ENCODE measurements around the gene PDPN. TPM values are rescaled to one million over a fixed set of nuclear protein-coding genes. Genes with fewer than 3 reads are reported as not detected.

The PDPN gene
- total RNA-seq, 6 donors from 2014 or later, result 9.4 to 56.5 (median 34.2) TPM

DNA sequence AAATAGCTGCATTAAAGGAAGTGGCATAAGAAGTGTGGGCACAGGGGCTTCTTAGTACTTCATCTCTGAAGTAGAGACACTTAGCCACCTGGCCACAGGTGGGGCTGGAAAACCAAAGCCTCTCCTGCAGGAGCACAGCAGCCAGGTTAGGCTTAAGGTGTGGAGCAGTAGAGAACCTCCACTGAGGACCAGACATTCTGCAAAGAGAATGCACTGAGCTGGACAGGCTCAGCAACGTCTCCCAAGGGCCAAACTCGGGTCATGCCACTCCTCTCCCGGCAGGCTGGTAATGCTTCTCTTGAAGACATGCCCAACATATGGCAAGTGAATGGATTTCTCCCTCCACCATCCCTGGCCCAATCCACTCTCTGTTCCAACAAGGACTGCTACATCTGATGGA is 36.8 kb upstream of the PDPN start:
- no peaks in the 10 kb centered on the region for H3K9me3 ChIP-seq

DNA sequence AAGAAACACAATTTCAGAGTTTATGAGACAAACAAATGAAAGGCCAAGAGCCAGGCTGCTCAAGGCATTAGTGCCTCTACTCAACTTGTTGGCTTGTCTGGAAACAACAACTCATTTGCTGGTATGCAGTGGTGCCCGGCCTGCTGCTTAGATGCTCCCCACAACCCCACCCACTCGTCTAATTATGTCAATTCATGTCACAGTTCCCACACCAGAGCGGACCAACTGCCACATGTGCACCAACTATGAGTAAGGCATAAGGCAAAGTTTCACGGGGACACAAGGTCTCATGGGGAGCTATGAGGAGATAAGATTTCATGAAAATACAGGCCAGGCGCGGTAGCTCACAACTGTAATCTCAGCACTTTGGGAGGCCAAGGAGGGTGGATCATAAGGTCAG is 35.4 kb upstream of the PDPN start:
- no peaks in the 10 kb centered on the region for H3K36me3 ChIP-seq
- WGBS, 2 donors, result 90 to 92% methylated on average over 6 of the region's 6 CpGs
- no peaks in the 10 kb centered on the region for H3K27me3 ChIP-seq
- DNase-seq (no peak), ATAC-seq (ENCODE audit: low FRiP score in 2 of 2) (no peak)
- H3K4me3 ChIP-seq, result no peak overlapping the region
- H3K27ac ChIP-seq, result no peak overlapping the region
- TF ChIP-seq POLR2A (IDR thresholded peaks at IDR 0.05), result no peak
- no peak for TF ChIP-seq POLR2AphosphoS5 (IDR thresholded peaks at IDR 0.05)
- TF ChIP-seq, protein P1, sequence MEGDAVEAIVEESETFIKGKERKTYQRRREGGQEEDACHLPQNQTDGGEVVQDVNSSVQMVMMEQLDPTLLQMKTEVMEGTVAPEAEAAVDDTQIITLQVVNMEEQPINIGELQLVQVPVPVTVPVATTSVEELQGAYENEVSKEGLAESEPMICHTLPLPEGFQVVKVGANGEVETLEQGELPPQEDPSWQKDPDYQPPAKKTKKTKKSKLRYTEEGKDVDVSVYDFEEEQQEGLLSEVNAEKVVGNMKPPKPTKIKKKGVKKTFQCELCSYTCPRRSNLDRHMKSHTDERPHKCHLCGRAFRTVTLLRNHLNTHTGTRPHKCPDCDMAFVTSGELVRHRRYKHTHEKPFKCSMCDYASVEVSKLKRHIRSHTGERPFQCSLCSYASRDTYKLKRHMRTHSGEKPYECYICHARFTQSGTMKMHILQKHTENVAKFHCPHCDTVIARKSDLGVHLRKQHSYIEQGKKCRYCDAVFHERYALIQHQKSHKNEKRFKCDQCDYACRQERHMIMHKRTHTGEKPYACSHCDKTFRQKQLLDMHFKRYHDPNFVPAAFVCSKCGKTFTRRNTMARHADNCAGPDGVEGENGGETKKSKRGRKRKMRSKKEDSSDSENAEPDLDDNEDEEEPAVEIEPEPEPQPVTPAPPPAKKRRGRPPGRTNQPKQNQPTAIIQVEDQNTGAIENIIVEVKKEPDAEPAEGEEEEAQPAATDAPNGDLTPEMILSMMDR (IDR thresholded peaks at IDR 0.05), result no peak
- no peak for TF ChIP-seq EP300 (IDR thresholded peaks at IDR 0.05)
- H3K9me3 ChIP-seq, result no peaks in the 10 kb centered on the region
- peaks cover 0 to 9% (median 4%) of the 10 kb centered on the region in 4 donors for H3K4me1 ChIP-seq

More for the DNA sequence above, 36.8 kb upstream of the PDPN start:
- 46% methylated on average over 3 of the region's 3 CpGs for WGBS, 2 donors
- Histone ChIP-seq H3K4me1 (peaks cover 0 to 9% (median 4%) of the 10 kb centered on the region in 4 donors), H3K27ac (no peak overlapping the region), H3K4me3 (no peak overlapping the region), H3K27me3 (no peaks in the 10 kb centered on the region), H3K36me3 (no peaks in the 10 kb centered on the region)
- DNase-seq (no peak), ATAC-seq (ENCODE audit: low FRiP score in 2 of 2) (no peak)
- TF ChIP-seq, protein P1 (IDR thresholded peaks at IDR 0.05), result no peak
- TF ChIP-seq POLR2A (IDR thresholded peaks at IDR 0.05), result no peak

DNA sequence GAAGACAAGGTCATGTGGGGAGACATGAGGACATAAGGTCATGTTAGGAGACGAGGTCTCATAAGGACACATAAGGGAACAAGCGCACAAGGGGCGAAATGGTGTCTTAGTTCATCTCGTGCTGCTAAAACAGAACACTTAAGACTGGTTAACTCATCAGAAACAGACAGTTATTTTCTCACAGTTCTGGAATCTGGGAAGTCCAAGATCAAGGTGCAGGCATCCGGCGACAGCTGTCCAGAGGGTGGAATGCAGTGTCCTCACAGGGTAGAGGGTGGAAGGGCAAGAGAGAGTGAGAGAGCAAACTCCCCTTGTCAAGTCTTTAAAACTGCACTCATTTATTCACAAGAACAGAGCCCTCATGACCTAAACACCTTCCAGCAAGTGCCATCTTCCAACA is 34.6 kb upstream of the PDPN start:
- H3K4me1 ChIP-seq, result peaks cover 0 to 3% (median 2%) of the 10 kb centered on the region in 4 donors
- H3K27ac ChIP-seq, result no peak overlapping the region
- no peak overlapping the region for H3K4me3 ChIP-seq
- TF ChIP-seq, protein P1 (IDR thresholded peaks at IDR 0.05), result no peak
- TF ChIP-seq POLR2A (IDR thresholded peaks at IDR 0.05) (no peak), POLR2AphosphoS5 (IDR thresholded peaks at IDR 0.05) (no peak), EP300 (IDR thresholded peaks at IDR 0.05) (no peak)
- no peaks in the 10 kb centered on the region for H3K36me3 ChIP-seq
- no peak for DNase-seq
- no peak for ATAC-seq (ENCODE audit: low FRiP score in 2 of 2)
- H3K9me3 ChIP-seq, result no peaks in the 10 kb centered on the region
- 85 to 87% methylated on average over 6 of the region's 6 CpGs for WGBS, 2 donors
- H3K27me3 ChIP-seq, result no peaks in the 10 kb centered on the region

DNA sequence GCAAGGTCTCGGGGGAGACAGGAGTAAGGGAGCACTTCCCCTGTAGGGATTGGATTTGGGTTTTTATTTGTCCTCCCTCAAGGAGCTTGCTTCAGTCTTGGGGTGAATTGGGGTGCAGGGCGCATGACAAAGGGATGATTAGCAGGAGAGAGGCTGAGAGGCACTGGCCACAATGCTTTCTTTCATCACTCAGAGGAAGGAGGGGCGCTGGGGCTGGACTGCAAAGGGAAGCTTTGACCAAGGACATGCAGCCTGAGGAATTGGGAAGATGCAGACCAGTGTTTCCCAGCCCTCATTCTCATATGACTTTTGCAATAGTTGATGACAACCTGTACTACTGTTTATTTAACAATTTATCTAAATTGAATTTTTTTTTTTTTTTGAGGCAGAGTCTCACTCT is 34.1 kb upstream of the PDPN start:
- TF ChIP-seq POLR2AphosphoS5 (IDR thresholded peaks at IDR 0.05), result no peak
- no peak for TF ChIP-seq POLR2A (IDR thresholded peaks at IDR 0.05)
- TF ChIP-seq, protein P1 (IDR thresholded peaks at IDR 0.05), result no peak
- no peak for TF ChIP-seq EP300 (IDR thresholded peaks at IDR 0.05)
- ATAC-seq (ENCODE audit: low FRiP score in 2 of 2), result no peak
- WGBS, 2 donors, result 70 to 86% methylated on average over 3 of the region's 3 CpGs
- no peaks in the 10 kb centered on the region for H3K36me3 ChIP-seq
- no peak overlapping the region for H3K27ac ChIP-seq
- H3K27me3 ChIP-seq, result no peaks in the 10 kb centered on the region
- no peaks in the 10 kb centered on the region for H3K4me1 ChIP-seq
- no peak for DNase-seq
- no peaks in the 10 kb centered on the region for H3K9me3 ChIP-seq
- H3K4me3 ChIP-seq, result no peak overlapping the region

DNA sequence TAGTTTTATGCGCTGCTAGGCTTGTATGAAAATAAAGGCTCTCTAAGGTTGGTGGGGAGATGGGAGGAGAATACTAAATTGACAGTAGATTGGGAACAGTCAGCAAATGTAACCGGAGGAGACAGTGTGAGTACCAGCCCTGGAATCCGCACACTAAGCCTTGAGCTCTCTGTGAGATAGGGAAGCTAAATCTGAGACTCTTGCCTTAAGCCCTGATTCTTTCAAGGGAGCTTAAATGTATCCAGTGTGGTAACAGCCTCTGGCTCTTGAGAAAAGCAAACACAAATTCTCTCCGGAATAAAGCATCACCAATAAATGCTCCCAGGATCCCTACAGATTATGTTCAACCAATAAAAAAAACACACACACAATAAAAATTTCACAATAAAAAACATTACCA is 33.0 kb upstream of the PDPN start:
- H3K4me3 ChIP-seq, result no peak overlapping the region
- TF ChIP-seq EP300 (IDR thresholded peaks at IDR 0.05), result no peak
- no peak for TF ChIP-seq POLR2A (IDR thresholded peaks at IDR 0.05)
- TF ChIP-seq, protein P1 (IDR thresholded peaks at IDR 0.05), result no peak
- no peak for TF ChIP-seq POLR2AphosphoS5 (IDR thresholded peaks at IDR 0.05)
- no peaks in the 10 kb centered on the region for H3K36me3 ChIP-seq
- H3K27me3 ChIP-seq, result no peaks in the 10 kb centered on the region
- no peaks in the 10 kb centered on the region for H3K9me3 ChIP-seq
- H3K4me1 ChIP-seq, result no peaks in the 10 kb centered on the region
- 70 to 80% methylated on average over 4 of the region's 4 CpGs for WGBS, 2 donors
- H3K27ac ChIP-seq, result no peak overlapping the region
- DNase-seq, result no peak
- ATAC-seq (ENCODE audit: low FRiP score in 2 of 2), result no peak

All from upper lobe of left lung (tissue), 6 donors.